ENCODE results near the gene MGAT1. TPM values are rescaled to one million over a fixed set of nuclear protein-coding genes. Genes with fewer than 3 reads are reported as not detected.
A peak's percentile ranks its signal among the peaks of the same experiment; 100 is the strongest.

Gene MGAT1
- total RNA-seq, 1 donor, result 113 TPM

DNA sequence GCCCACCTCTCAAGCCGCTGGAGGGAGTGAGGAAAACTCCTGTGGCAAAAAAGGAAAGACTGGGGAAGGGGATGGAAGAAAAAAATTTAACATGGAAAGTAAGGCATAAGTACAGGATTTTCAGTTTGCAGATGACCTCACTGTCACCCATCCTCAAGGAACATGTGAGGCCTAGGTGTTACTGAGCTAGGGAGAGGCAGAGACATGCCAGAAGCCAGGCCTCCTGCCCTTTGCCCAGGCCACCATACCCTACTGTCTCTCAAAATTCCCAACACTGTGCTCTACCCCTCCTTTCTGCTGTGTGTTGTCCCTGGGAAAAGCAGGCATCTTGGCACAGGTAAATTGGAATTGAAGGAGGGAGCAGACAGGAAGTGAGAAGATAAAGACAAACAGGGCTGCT is 4.4 kb upstream of the MGAT1 start:
- H3K27ac ChIP-seq (ENCODE audit: low read depth, low read length), result no peak overlapping the region
- H4K20me1 ChIP-seq (ENCODE audit: insufficient read depth, low read length), result peaks cover under 1% of the 10 kb centered on the region
- no peaks in the 10 kb centered on the region for H3K27me3 ChIP-seq (ENCODE audit: insufficient read depth, low read length)
- H3K4me3 ChIP-seq (ENCODE audit: insufficient read depth, low read length), result no peak overlapping the region
- peaks cover 28% of the 10 kb centered on the region for H3K4me1 ChIP-seq (ENCODE audit: insufficient read depth, low read length)
- peaks cover 54% of the 10 kb centered on the region for H3K79me2 ChIP-seq (ENCODE audit: insufficient read depth, low read length)
- DNase-seq (ENCODE audit: insufficient read length, low spot score, missing footprints), result no peak
- no peaks in the 10 kb centered on the region for H3K36me3 ChIP-seq (ENCODE audit: insufficient read depth, low read length)
- H3K4me2 ChIP-seq (ENCODE audit: insufficient read depth, low read length), result no peak overlapping the region
- no peaks in the 10 kb centered on the region for H3K9me3 ChIP-seq (ENCODE audit: low read depth, low read length)
- TF ChIP-seq, protein P1, sequence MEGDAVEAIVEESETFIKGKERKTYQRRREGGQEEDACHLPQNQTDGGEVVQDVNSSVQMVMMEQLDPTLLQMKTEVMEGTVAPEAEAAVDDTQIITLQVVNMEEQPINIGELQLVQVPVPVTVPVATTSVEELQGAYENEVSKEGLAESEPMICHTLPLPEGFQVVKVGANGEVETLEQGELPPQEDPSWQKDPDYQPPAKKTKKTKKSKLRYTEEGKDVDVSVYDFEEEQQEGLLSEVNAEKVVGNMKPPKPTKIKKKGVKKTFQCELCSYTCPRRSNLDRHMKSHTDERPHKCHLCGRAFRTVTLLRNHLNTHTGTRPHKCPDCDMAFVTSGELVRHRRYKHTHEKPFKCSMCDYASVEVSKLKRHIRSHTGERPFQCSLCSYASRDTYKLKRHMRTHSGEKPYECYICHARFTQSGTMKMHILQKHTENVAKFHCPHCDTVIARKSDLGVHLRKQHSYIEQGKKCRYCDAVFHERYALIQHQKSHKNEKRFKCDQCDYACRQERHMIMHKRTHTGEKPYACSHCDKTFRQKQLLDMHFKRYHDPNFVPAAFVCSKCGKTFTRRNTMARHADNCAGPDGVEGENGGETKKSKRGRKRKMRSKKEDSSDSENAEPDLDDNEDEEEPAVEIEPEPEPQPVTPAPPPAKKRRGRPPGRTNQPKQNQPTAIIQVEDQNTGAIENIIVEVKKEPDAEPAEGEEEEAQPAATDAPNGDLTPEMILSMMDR (IDR thresholded peaks at IDR 0.05; ENCODE audit: extremely low read depth, low read depth, low read length), result no peak
- no peak overlapping the region for H2AFZ ChIP-seq (ENCODE audit: low read length)

DNA sequence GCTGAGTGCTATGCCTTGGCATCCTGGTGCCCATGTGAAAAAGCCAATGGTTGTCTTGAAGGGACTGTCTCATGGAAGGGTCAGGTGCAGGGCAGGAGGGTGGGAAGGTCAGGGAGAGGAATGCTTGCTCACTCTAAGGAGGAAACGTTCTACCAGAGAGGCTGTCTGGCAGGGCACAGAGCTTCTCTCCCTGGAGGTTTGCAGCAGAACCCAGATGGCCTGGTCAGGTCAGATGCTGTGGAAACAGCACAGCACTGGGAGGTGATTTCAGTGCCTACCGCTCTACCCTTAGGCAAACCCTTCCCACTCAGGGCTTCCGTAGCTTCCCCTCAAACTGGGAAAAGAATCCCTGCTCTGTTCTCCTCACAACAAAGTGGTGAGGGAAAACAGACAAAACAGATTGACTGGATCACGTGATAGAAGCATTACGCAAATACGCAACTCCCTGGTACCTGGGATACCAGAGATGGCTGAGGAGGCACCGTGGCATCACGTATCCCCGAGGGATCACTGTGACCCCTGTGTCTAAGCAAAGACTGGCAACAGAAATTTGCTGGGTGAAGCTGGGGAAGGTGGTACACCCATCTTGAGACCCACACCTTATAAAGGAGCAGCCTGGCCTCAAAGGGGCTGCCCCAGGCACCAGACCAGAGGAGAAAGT is 3.9 kb upstream of the MGAT1 start:
- no peak overlapping the region for H3K4me2 ChIP-seq (ENCODE audit: insufficient read depth, low read length)
- H3K4me3 ChIP-seq (ENCODE audit: insufficient read depth, low read length), result no peak overlapping the region
- peaks cover 6% of the 10 kb centered on the region for H4K20me1 ChIP-seq (ENCODE audit: insufficient read depth, low read length)
- H3K9me3 ChIP-seq (ENCODE audit: low read depth, low read length), result no peaks in the 10 kb centered on the region
- TF ChIP-seq, protein P1 (IDR thresholded peaks at IDR 0.05; ENCODE audit: extremely low read depth, low read depth, low read length), result no peak
- H3K79me2 ChIP-seq (ENCODE audit: insufficient read depth, low read length), result peaks cover 57% of the 10 kb centered on the region
- H3K4me1 ChIP-seq (ENCODE audit: insufficient read depth, low read length), result peaks cover 32% of the 10 kb centered on the region
- no peak overlapping the region for H2AFZ ChIP-seq (ENCODE audit: low read length)
- DNase-seq (ENCODE audit: insufficient read length, low spot score, missing footprints), result peak; percentile 53
- no peaks in the 10 kb centered on the region for H3K36me3 ChIP-seq (ENCODE audit: insufficient read depth, low read length)
- H3K27ac ChIP-seq (ENCODE audit: low read depth, low read length), result no peak overlapping the region
- no peaks in the 10 kb centered on the region for H3K27me3 ChIP-seq (ENCODE audit: insufficient read depth, low read length)

DNA sequence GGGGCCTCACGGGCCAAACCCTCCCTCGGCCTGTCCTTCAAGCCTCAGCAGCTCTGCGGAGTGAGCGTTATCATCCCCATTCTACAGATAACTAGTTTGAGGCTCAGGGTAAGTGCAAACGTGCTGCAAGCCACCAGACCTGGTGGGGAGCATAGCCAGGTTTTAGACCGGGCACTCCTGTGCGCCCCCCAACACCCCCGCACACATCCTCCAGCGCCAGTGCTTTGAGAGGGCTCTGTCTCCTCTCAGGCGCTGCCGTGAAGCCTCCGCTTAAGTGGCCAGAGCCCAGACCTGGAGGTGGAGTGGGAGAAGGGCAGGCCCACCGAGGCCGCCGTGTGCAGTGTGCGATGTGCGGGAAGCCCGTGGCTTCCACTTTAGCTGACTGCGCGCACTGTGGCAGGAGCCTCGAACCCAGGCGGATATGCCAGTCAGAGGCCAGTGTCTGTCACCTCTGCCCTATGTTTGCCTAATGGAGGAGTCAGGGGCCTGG is 1.6 kb upstream of the MGAT1 start:
- no peak overlapping the region for H3K27ac ChIP-seq (ENCODE audit: low read depth, low read length)
- H3K36me3 ChIP-seq (ENCODE audit: insufficient read depth, low read length), result peaks cover 3% of the 10 kb centered on the region
- H3K79me2 ChIP-seq (ENCODE audit: insufficient read depth, low read length), result peaks cover 75% of the 10 kb centered on the region
- no peaks in the 10 kb centered on the region for H3K27me3 ChIP-seq (ENCODE audit: insufficient read depth, low read length)
- H3K4me3 ChIP-seq (ENCODE audit: insufficient read depth, low read length), result peak overlapping the region; percentile 89
- TF ChIP-seq, protein P1 (IDR thresholded peaks at IDR 0.05; ENCODE audit: extremely low read depth, low read depth, low read length), result no peak
- H3K9me3 ChIP-seq (ENCODE audit: low read depth, low read length), result no peaks in the 10 kb centered on the region
- H2AFZ ChIP-seq (ENCODE audit: low read length), result no peak overlapping the region
- peaks cover 48% of the 10 kb centered on the region for H3K4me1 ChIP-seq (ENCODE audit: insufficient read depth, low read length)
- H3K4me2 ChIP-seq (ENCODE audit: insufficient read depth, low read length), result no peak overlapping the region
- no peak for DNase-seq (ENCODE audit: insufficient read length, low spot score, missing footprints)
- H4K20me1 ChIP-seq (ENCODE audit: insufficient read depth, low read length), result peaks cover 29% of the 10 kb centered on the region

DNA sequence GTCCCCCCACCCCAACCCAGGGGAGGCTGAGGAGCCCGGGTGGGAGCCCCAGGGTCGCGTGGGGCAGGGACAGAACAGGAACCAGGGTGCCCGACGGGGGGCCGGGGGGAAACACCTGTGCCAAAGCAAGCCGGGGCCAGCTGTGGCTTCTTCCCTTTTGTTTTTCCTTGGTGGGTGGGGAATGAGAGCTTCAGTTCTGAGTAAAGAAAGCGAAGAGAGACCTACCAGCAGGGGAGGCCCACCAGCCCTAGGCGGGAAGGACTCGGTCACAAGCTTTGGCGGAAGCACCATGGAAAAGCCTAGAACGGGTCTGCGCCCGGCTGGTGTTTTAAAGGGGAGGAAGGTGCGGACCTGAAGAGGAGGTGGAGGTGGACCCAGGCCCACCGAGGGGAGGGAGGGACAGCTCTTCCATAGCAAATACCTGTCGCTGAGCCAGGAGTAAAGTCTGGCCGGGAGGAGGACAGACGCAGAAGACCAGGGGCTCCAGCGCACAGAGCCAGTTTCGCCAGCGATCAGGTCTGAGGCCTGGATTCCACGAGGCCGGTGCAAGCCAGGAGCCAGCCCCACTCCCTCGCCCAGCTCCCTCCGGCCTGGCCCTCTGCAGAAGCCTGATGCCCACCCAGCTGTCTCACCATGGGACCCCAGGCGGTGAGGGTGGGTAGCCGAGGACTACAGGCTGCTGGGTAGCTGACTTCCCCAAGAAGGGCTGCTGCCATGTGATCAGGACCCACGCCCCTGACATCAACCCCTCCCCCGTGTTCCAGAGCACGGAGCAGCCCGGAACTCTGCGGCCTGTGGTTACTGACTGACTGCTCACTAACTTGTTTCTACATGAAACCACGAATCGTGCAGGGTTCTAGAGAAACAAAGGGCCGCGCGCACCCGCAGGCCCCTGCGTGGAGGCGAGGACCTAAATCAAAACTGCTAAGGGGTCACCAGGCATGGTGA is 849 bp upstream of the MGAT1 start:
- H2AFZ ChIP-seq (ENCODE audit: low read length), result no peak overlapping the region

More for the DNA sequence above, 849 bp upstream of the MGAT1 start:
- Histone ChIP-seq H3K4me2 (ENCODE audit: insufficient read depth, low read length) (peak overlapping the region; percentile 99), H3K27ac (ENCODE audit: low read depth, low read length) (peak overlapping the region; percentile 44), H3K9me3 (ENCODE audit: low read depth, low read length) (no peaks in the 10 kb centered on the region), H4K20me1 (ENCODE audit: insufficient read depth, low read length) (peaks cover 37% of the 10 kb centered on the region), H3K79me2 (ENCODE audit: insufficient read depth, low read length) (peaks cover 76% of the 10 kb centered on the region), H3K4me3 (ENCODE audit: insufficient read depth, low read length) (peak overlapping the region; percentile 89), H3K27me3 (ENCODE audit: insufficient read depth, low read length) (no peaks in the 10 kb centered on the region), H3K36me3 (ENCODE audit: insufficient read depth, low read length) (peaks cover 3% of the 10 kb centered on the region), H3K4me1 (ENCODE audit: insufficient read depth, low read length) (peaks cover 48% of the 10 kb centered on the region)
- DNase-seq (ENCODE audit: insufficient read length, low spot score, missing footprints), result peak; percentile 87
- TF ChIP-seq, protein P1 (IDR thresholded peaks at IDR 0.05; ENCODE audit: extremely low read depth, low read depth, low read length), result no peak
